Ishikawa (cell line): ENCODE measurements around the gene ARPC5L.

Source experiments
- CEBPB ChIP-seq: IDR thresholded peaks from 2 replicates; pipeline ENCODE4 v1.6.1; 2012
- CREB1 ChIP-seq: IDR thresholded peaks from 2 replicates; pipeline ENCODE4 v1.6.1; 2012; ENCODE audit warnings: low read depth
- EGR1 ChIP-seq: IDR thresholded peaks from 2 replicates; pipeline ENCODE4 v1.6.1; 2012
- EP300 ChIP-seq: IDR thresholded peaks from 2 replicates; pipeline ENCODE4 v1.6.1; 2012; ENCODE audit warnings: borderline replicate concordance
- FOXM1 ChIP-seq: IDR thresholded peaks from 2 replicates; pipeline ENCODE4 v1.6.1; 2012; ENCODE audit warnings: low read depth, borderline replicate concordance
- NFIC ChIP-seq: IDR thresholded peaks from 2 replicates; pipeline ENCODE4 v1.6.1; 2012
- RAD21 ChIP-seq: IDR thresholded peaks from 2 replicates; pipeline ENCODE4 v1.6.1; 2012; ENCODE audit warnings: low read depth
- TAF1 ChIP-seq: IDR thresholded peaks from 2 replicates; pipeline ENCODE4 v1.6.1; 2012; ENCODE audit warnings: low read depth, mild to moderate bottlenecking
- TCF12 ChIP-seq: IDR thresholded peaks from 2 replicates; pipeline ENCODE4 v1.6.1; 2012; ENCODE audit warnings: low read depth
- TEAD4 ChIP-seq: IDR thresholded peaks from 2 replicates; pipeline ENCODE4 v1.6.1; 2012
- YY1 ChIP-seq: IDR thresholded peaks from 2 replicates; pipeline ENCODE4 v1.6.1; 2012; ENCODE audit warnings: low read depth
- ZBTB7A ChIP-seq: IDR thresholded peaks from 2 replicates; pipeline ENCODE4 v1.6.1; 2012; ENCODE audit warnings: low read depth
- TF ChIP-seq, protein P1 (sequence below): IDR thresholded peaks from 2 replicates; pipeline ENCODE4 v1.6.1; 2012
- TF ChIP-seq, protein P2 (sequence below): IDR thresholded peaks from 2 replicates; pipeline ENCODE4 v1.6.1; 2012; ENCODE audit warnings: low read depth, mild to moderate bottlenecking
- TF ChIP-seq, protein P3 (sequence below): IDR thresholded peaks from 2 replicates; pipeline ENCODE4 v1.6.1; 2012

ARPC5L gene

DNA sequence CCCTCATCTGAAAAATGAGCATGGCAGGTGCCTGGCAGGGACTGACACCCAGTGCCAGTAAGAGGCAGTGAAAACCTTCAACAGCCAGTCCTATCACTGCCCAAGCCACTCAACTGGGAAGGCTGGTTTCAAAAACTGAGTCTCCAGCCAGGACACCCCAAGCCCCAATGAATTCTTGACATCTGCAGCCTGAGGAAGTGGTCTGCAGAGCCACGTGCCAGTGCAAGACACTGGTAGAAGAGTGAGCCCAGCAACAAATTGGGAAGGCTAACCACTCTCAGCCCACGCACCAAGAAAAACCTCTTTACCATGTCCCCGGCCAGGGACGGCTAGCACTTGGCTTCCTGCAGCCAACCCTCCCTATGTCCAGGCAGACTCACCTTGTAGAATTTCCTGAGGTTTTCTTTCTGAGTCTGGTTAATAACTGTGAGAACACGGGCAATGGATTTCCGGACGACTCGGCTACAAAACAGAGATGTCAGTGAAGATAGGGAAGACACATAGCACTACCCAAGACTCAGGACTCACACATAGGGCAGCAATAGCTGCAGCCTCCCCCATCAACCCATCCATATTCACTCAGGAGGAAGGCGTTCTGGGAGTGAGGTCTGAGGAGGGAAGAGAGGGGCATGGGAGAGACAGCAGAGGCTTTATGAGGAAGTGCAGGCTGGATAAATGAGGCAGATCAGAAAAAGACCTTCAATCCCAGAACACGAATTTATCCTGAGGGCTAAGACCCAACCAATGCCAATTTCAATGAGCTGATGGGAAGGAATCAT lies 1.9 kb upstream of the ARPC5L start:
- TF ChIP-seq, protein P1, sequence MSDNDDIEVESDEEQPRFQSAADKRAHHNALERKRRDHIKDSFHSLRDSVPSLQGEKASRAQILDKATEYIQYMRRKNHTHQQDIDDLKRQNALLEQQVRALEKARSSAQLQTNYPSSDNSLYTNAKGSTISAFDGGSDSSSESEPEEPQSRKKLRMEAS: no peak
- no peak for TF ChIP-seq CEBPB
- no peak for TF ChIP-seq FOXM1
- no peak for TF ChIP-seq RAD21
- no peak for TF ChIP-seq YY1

DNA sequence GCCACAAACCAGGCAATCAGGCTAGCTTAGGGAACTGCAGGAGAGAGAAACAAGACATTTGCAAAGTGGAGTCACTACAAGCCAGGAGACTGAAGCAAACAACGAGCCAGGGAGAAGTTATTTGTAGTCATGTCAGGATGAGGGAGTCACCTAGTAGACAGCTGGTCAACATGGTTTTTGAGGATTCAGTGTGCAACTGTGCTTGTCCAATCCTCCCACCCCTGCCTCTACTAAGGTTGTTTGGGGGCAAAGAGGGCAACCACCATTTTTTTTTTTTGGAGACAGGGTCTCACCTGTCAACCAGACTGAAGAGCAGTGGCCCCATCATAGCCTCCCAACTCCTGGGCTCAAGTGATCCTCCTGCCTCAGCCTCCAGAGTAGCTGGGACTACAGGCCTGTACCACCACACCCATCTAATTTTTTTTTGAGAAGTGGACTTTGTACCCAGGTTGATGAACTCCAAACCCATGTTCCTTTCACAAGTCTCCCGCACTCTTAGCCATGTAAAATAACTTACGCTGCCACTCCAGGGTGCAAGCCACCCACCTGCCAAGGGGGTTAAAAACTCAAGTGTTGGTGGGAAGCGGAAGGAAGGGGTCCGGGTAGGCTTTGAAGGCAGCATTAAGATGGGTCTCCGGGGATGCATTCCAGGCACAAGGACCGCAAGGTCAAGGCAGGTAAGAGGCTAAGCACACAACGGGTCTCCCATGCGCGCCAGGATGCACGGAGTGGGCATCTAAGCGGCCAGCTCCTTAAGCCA lies 1.2 kb upstream of the ARPC5L start:
- no peak for TF ChIP-seq CREB1
- TF ChIP-seq, protein P2, sequence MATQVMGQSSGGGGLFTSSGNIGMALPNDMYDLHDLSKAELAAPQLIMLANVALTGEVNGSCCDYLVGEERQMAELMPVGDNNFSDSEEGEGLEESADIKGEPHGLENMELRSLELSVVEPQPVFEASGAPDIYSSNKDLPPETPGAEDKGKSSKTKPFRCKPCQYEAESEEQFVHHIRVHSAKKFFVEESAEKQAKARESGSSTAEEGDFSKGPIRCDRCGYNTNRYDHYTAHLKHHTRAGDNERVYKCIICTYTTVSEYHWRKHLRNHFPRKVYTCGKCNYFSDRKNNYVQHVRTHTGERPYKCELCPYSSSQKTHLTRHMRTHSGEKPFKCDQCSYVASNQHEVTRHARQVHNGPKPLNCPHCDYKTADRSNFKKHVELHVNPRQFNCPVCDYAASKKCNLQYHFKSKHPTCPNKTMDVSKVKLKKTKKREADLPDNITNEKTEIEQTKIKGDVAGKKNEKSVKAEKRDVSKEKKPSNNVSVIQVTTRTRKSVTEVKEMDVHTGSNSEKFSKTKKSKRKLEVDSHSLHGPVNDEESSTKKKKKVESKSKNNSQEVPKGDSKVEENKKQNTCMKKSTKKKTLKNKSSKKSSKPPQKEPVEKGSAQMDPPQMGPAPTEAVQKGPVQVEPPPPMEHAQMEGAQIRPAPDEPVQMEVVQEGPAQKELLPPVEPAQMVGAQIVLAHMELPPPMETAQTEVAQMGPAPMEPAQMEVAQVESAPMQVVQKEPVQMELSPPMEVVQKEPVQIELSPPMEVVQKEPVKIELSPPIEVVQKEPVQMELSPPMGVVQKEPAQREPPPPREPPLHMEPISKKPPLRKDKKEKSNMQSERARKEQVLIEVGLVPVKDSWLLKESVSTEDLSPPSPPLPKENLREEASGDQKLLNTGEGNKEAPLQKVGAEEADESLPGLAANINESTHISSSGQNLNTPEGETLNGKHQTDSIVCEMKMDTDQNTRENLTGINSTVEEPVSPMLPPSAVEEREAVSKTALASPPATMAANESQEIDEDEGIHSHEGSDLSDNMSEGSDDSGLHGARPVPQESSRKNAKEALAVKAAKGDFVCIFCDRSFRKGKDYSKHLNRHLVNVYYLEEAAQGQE: no peak
- TF ChIP-seq, protein P1: no peak
- TF ChIP-seq TCF12: no peak
- TF ChIP-seq FOXM1: no peak
- no peak for TF ChIP-seq TAF1
- no peak for TF ChIP-seq ZBTB7A
- TF ChIP-seq NFIC: no peak
- no peak for TF ChIP-seq EP300
- no peak for TF ChIP-seq TEAD4
- no peak for TF ChIP-seq RAD21
- TF ChIP-seq, protein P3, sequence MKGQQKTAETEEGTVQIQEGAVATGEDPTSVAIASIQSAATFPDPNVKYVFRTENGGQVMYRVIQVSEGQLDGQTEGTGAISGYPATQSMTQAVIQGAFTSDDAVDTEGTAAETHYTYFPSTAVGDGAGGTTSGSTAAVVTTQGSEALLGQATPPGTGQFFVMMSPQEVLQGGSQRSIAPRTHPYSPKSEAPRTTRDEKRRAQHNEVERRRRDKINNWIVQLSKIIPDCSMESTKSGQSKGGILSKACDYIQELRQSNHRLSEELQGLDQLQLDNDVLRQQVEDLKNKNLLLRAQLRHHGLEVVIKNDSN: no peak
- TF ChIP-seq YY1: no peak
- no peak for TF ChIP-seq EGR1
- TF ChIP-seq CEBPB: no peak

DNA sequence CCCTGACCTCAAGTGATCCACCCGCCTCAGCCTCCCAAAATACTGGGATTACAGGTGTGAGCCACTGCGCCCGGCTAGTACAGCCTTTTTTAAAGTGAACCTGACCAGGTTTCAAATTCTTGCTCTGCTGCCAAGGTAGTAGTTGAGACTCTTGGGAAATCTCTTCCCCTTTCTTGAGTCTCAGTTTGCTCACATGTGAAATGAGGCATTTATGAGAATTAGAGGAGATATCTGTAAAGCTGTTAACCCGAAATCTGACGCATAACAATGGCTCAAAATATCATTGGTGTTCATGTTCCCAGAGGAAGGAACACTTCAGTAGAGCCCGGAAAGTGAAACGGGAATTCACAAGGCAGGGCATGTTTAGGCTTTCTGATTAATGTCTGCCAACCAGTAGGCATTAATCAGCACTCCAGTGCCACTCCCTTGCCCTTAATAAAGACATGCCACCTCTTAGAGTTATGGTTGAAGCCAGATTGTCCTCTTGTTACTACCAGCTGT lies 1.5 kb downstream of the ARPC5L start:
- TF ChIP-seq, protein P1: no peak
- TF ChIP-seq ZBTB7A: no peak
- TF ChIP-seq YY1: no peak
- no peak for TF ChIP-seq TEAD4
- no peak for TF ChIP-seq EGR1
- TF ChIP-seq NFIC: no peak
- TF ChIP-seq TAF1: no peak
- no peak for TF ChIP-seq EP300
- no peak for TF ChIP-seq CEBPB
- TF ChIP-seq, protein P3: no peak
- TF ChIP-seq RAD21: no peak
- no peak for TF ChIP-seq FOXM1
- TF ChIP-seq, protein P2: no peak
- no peak for TF ChIP-seq TCF12
- TF ChIP-seq CREB1: no peak

DNA sequence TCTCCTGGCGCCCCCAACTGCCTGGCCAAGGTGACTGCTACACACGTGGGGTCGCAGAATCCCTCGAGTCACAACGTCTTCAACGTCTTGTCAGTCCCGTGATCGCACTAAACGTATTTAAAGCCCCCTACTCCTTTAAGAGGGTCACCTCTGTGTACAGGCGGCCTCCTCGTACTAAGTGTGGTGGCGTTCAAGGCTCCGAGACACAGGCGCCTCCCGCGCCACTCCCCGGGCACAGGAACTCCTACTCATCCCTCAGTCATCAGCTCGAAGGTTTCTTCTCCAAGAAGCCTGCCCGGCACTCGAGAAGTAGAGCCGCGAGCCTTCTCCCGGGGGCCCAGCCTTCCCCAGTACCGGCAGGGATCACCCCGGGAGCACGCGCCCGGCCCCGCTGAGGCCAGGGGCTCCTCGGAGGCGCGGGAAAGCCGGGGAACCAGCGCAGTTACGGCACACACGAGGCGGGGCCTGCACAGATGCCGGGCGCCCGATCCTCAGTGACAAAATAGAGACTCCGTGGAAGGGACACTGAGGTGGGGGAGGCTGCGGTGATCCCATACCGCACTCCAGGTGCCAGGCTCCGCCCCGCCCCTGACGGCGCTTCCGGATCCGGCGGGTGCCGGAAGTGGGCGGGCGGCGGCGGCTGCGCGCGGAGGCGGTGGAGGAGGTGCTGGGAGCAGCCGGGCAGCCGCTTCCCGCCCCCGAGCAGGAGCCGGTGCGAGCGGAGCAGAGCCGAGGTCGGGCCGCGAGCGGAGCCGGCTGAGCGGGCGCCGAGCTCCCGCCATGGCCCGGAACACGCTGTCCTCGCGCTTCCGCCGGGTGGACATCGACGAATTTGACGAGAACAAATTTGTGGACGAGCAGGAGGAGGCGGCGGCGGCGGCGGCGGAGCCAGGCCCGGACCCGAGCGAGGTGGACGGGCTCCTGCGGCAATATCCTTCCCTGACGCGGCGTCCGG lies 6.9 kb downstream of the ARPC5L start:
- TF ChIP-seq TAF1 (peak; percentile 92), CEBPB (no peak), EGR1 (peak; percentile 94), EP300 (peak; percentile 9; the same call in 1 of the 2 replicates), TEAD4 (peak; percentile 28; the same call in 1 of the 2 replicates)
- TF ChIP-seq, protein P1: peak; percentile 53; the same call in 1 of the 2 replicates
